CD4-positive, alpha-beta T cell treated with Interleukin-15 for 4 hours (primary cell): ENCODE results near the gene DDR2.

Experiments used
- DNase-seq: peaks from one replicate; pipeline ENCODE4 v3.0.0-alpha.2; 2020; ENCODE audit warnings: low spot score

The DDR2 gene

GRCh38 chr1:162629651-162630050 lies 2.6 kb upstream of the DDR2 start:
- DNase-seq, result no peak

GRCh38 chr1:162631546-162632191 lies 595 bp upstream of the DDR2 start:
- DNase-seq, result no peak

DNA sequence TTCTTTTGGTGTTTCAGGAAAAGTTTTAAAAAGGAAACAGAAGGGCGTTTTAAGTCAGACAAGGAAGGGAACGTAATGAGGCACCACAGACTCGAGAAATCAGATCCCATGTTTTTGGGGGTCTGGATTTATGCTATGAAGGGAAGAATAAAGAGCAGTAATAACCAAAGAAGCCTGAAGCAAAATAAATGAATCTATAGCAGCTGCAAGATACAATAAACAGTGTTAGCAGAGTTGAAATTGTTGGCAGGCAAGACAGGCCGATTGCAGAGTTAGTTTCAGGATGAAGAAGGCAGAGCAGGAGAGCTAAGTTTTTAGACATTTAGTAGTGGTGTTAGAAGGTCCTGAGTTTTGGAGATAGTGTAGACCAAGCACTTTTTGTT lies 425 bp downstream of the DDR2 start:
- no peak for DNase-seq

GRCh38 chr1:162633081-162633762 lies 958 bp downstream of the DDR2 start:
- no peak for DNase-seq

DNA sequence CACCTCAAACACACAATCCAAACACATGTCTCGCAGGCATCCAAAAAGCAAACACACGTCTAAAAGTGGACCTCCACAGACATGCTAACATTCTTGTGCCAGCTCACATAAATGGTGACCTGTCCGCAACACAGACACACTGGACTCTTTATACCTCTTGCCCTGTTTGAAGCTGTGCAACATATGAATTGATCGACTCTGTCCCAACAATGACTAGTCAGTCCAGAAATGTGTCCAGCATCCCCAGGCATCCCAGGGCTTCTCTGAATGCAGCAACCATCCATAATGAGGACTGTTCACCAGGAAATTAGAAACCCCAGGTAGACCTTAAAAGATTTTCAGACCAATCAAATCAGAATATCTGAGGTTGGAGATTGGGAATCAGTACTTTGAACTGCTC lies 3.2 kb downstream of the DDR2 start:
- DNase-seq, result no peak

GRCh38 chr1:162639718-162640117 lies 7.5 kb downstream of the DDR2 start:
- no peak for DNase-seq

- DNase-seq, result no peak
Measured at GRCh38 chr1:162641114-162641513, 8.8 kb downstream of the DDR2 start.

DNA sequence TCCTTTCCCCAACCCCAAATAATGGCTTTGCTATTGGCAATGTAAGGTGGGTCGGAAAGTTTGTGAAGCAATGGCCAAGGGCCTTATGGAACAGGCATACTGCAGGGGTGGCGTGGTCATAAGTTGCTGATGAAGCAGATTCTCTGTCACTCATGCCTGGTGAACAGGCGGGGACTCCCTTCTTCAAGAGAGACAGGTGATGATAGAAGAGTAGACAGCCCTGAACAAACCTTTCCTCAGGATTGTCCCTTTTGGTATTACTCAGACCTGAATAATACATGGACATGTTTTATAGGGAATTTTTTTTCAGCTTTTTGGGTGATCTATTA lies 12.7 kb downstream of the DDR2 start:
- no peak for DNase-seq

DNA sequence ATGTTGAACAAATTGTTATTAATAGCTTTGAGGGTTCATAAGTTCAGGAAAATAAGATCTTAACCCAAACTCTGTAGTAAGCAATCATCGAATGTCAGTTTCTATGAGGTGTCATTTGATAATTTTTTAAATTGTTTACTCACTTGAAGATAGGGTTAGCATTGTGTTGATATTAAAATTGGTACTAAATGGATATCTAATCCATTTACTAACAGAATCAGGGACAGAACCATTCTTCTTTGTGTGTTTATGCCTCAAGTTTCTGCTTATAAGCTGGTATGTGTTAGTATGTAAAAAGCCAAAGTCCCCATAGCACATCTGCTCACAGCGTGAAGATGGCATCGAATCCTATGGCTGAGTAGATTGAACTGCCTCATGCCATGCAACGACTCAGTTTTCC lies 13.4 kb downstream of the DDR2 start:
- DNase-seq, result no peak

DNA sequence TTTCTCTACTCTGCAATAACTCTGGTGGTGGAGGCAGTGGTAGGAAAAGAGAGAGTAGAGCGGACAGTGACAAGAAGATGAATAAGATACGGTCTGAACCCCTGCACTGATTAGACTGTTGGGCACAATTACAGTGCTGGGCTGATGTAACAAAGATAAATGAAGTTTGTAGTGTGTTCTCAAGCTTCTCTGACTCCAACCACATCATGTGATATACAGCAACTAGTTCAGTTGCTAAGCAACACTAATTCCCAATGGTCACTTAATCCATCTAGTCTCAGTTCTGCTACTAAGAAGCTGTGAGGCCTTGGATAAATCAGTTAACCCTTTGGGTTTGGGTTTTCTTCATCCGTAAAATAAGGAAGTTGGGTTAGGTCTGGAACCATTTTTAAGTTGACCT lies 17.3 kb downstream of the DDR2 start:
- DNase-seq, result no peak

DNA sequence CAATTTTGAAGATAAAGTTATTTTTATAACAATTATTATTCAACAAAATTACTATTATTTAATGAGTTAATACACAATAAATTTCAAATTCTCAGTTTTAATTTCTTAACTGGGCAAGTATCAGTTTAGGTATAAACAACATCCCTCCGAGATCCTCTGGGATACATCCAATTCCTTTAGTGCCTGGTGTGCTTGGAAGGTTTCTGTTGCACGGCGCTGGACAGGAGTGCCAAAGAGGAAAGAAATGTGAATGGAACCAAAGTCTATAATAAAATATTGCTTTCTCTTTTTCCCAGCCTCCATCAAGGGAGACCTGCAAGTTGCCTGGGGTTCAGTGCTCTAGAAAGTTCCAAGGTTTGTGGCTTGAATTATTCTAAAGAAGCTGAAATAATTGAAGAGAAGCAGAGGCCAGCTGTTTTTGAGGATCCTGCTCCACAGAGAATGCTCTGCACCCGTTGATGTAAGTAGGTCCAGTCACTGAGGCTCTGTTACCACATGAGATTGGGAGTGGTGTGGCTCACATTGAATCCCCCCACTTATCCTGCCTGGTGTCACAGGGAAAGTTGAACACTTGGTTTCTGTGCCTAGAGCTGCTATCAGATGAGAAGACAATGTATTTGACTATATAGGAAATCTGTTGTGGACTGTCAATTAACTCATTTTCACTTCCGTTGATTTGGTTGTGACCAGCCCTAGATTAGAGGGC lies 22.8 kb downstream of the DDR2 start:
- DNase-seq, result no peak

DNA sequence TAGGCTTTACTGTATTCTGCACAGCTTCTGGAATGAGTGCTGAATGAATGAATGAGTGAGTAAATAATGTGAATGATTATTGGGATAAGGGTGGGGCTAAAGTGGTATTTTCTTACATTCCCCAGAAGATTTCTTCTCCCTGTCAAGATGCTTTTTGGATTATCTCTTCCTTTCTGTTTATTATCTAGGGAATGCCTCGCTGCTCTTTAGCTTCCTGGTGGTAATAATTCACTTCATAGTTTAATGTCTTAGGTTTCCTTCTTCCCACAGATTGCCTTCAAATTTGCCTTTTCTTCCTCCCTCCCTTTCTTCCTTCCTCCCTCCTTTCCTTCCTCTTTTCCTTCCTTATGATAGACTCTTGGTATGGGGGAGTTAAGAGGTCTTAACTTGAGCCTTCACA lies 24.0 kb downstream of the DDR2 start:
- DNase-seq, result no peak

GRCh38 chr1:162660574-162660973 lies 28.3 kb downstream of the DDR2 start:
- no peak for DNase-seq

DNA sequence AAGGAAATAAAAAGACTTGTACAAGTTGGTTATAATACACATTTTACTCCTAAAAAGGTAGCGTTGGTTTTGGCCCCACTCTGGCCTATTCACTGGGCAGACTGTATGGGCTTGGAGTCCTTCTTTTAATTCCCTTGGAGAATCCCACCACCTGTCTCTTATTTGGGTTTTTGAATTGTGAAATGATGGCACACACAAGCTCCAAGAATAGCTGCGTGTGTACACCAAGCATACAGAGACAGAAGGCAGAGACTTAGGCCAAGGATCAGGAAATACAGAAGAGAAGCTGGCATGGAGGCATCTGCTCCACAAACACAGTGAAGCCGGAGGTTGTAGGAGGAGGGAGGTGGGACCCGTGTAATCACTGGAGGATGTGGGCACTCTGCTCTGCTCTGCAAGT lies 29.1 kb downstream of the DDR2 start:
- no peak for DNase-seq

DNA sequence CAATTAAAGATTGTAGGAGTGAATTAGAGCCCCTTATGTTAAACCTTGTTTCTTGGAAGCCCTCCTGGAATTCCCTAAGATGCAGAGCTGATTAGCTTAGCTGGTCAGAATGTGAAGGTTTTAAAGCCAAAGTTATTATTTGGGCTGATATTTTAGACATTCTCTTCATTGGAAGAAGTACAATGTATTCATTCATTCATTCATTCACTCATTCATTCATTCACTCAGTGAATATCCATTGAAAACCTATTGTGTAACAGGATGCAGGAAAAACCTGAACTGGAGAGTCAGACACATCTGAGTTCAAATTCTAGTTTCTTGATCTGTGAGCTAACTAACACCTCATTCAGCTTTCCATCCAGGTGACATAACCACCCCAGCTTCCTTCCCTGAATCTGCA lies 29.7 kb downstream of the DDR2 start:
- DNase-seq, result no peak

- no peak for DNase-seq
Measured at GRCh38 chr1:162663086-162663485, 30.8 kb downstream of the DDR2 start.

- no peak for DNase-seq
Measured at GRCh38 chr1:162663589-162664106, 31.4 kb downstream of the DDR2 start.

DNA sequence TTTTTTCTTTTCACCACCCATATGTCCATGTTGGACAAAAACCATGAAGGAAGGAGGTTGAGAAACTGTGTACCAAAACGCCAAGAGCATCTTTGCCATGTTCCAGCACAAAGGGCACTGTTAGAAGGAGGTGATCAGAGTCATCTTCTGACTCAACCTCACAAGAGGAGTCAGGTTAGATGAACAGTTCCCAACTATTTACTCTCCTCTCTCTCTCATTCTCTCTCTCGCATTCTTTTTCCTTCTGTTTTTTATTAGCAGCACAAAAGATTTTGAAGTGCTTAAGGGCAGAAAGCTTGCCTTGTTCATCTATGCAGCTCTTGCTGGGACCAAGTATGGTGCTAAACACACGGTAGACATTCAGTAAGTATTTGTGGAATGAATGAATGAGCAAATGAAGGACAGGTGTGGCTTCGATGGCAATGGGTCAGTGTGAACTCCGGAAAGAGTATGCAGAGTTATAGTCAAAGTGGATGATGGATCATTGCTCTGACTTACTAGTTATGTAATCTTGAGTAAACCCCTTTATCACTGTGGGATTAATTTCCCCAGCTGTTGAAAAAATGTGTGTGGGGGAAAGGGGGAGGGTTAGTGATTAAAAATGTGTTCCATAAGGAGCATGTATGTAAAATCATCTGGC lies 33.9 kb downstream of the DDR2 start:
- no peak for DNase-seq

- no peak for DNase-seq
Measured at GRCh38 chr1:162667381-162668080, 35.3 kb downstream of the DDR2 start.

DNA sequence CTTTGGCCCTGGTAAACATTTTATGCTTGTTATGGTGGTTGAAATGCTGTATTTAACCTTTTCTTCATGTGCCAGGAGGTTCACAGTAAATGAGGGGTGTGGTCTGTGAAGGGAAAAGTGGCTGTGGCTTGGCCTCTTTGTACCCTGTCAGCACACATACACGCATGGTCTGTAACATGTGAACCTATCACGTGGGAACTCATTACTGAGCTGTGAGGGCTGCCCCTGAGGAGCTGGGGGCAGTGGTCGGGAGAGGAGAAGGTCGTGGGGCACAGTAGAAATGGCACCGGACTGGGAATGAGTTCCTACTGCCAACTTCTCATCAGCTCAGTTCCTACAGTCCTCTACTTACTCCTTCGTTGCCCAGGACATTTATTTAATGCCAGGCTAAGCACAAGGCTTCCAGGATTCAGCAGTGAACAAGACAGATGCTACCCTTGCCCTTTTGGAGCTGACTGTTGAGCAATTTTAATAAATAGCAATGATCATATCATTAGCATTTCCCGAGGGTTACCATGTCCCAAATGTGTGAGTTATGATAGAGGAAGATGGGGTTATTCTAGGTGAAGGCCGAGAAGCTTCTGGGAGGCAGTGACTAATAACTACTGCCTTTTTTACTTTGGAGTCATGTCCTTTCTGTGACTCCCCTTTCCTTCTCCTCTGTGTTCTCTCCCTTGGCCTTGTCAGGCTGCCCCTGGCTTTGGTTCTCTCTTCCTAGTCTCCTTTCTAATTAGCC lies 38.8 kb downstream of the DDR2 start:
- DNase-seq, result no peak

- no peak for DNase-seq
Measured at GRCh38 chr1:162671664-162672410, 39.6 kb downstream of the DDR2 start.
